ENCODE results near the gene CAPN5.
"Not testable (repeated sequence)": the region's sequence is repeated elsewhere in the genome, so short reads cannot be mapped to it uniquely, and the experiment has no call there.

The CAPN5 gene

DNA sequence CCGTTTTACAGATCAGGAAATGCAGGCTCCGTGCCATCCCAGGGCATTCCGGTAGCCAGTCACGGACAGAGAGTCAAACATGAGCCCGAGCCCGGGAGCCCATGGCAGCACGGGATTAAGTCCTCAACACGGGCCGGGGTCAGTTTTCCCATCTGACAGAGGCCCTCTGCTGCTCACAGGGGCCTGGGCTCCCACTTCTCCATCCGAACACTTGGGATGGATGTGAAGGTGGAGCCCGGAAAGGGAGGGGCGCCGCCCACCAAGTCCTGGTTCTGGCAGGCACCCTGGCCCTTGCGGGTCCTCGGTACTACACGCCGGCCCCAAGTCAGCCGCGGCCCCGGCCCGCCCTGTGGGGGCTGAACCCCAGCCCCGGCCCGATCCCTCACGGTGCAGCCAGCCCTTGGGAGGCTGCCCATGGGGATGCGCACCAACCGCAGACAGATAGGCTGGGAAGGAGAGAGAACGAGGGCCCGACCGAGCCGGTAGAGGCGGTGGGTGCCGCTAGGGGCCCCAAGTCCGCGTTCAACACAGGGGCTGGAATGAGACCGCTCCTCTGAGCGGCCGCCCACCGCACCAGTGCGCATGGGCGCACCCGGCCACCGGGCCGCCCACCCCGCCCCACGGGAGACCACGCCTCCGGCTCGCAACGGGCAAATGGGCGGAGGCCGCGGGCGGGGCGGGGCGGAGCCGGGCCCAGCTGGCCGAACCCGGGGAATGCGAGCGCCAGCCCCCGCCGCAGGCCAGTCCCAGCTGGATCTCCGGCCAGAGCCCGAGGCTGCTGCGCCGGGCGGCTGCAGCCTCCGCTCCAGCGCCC is at the start of gene CAPN5:
Gene CAPN5 (plus strand): TSS at position 743 of the 814 bp plus-strand sequence. CDS start 17,916 bp downstream, outside the sequence.
- peak; percentile 49 to 63 for DNase-seq

DNA sequence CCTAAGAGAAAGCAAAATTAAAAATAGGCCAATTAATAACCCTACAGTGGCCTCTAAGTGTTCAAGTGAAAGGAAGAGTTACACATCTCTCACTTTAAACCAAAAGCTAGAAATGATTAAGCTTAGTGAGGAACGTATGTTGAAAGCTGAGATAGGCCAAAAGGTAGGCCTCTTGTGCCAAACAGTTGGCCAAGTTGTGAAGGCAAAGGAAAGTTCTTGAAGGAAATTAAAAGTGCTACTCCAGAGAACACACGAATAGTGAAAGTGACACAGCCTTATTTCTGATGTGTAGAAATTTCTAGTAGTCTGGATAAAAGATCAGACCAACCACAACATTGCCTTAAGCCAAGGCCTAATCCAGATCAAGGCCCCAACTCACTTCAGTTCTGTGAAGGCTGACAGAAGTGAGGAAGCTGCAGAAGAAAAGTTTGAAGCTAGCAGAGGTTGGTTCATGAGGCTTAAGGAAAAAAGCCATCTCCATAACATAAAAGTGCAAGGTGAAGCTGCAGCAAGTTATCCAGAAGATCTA is 48.3 kb upstream of the CAPN5 start:
- DNase-seq: not testable (repeated sequence)

DNA sequence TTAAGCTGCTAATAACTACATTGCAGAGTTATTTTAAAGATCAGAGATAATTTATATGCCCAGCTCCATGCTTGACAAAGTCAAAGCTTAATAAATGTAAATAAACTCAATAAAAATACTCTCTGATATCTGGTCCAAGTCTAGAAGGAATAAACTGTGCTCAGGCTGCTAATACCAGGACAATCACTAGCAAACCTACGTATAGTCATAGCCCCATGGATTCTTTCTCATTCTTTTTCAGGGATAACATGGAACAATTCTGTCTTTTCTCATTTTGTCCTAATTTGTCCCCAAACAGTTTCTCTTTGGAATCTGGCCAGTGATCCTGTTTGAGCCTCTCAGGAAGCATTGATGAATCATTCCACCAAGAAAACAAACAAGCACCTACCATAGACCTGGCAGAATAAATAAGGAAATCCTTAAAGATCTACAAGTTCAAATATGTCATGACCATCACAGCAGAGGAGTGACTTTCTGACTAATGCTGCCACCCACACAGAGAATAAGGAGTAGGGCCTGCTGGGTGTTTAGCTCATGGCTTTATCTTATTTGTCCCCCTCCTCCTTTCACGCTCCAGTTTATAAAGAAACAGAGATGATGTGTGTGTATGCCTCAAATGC is 46.7 kb upstream of the CAPN5 start:
- no peak for DNase-seq

DNA sequence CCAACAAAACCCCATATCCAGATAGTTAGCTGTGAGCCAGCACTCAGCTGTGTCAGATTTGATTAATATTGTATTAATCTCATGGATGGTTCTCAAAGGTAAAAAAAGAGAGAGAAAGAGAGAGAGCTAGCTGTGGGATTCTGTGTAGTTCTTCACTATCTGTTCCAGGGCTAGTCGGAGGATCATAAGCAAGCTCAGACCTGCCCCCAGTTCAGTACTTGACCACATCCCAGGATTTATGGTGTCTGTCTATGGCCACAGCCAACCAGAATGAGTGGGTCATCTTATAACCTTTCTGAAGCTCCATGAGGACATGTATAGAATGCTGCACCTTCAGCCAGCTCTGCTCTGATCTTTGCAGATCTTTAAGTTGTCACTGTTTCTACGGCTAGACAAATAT is 46.0 kb upstream of the CAPN5 start:
- DNase-seq: no peak

DNA sequence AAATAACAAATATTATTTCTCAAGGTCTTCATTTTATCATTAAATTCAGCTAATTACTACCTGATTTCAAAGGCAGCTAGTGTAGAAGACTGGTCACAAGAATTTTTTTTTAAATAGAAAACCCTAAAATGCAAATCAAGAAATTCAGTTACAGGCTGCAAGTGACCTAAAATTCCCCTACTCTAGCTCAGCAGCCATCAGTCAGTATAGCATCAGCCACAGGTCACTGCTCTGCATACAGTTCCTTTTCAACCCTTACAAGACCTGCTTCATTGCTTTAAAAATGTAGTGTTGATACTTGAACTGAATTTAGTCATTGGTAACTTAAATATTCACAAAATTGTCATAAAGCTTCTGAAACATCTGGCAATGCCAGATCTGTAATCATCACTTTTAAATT is 42.0 kb upstream of the CAPN5 start:
- no peak for DNase-seq

DNA sequence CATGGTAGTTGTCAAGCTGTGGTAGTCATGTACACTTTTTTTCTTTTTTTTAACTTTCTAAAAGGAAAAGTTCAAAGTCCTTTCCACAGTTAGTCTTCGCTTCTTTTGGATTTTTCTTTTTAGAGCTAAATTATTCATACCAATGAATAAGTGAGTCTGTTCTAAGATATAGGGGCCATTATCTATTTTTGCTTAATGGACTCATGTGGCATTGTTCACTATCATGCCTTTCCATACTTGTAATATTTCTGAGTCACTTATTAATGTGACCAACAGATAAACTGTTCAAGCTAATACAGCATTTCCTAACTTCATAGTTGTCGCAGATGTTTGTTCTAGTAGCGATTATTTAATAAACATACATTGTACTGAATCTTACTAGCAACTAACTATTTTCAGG is 40.5 kb upstream of the CAPN5 start:
- DNase-seq: no peak

DNA sequence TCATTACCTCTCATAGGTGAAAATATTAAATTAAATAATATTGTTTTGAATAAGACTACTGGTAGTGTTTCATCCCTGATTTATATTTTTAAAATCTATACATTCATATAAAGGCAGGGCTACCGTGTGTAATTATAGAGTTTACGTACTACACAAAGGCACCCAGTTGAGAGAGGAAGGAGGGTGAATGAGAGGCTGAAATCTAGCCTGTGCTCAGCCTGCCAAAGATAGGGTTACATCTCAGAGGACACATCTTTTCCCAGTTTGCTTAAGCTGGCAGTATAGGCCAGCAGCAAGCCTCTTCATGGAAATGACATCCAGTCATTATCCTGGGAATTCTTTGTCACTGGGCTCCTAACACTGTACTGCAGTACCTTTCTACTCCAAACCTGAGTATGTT is 40.0 kb upstream of the CAPN5 start:
- DNase-seq: no peak

DNA sequence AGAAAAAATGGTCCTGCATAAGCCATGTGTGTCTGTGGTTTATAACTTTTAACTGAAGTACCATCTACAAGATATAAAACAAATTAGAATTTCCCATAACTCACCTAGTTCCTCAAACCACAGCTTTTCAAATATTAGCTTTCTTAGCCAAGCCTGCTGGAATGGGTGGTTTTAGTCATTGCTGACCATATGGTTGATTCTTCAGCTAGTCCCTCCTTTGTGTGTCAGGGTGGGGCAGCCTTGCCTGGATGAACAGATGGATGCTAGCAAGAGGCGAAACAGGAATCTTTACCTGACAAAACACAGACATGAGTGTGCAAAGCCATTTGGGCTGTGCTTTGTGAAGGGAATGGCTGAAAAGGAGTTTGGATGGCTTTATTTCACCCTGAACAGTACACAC is 39.5 kb upstream of the CAPN5 start:
- DNase-seq: peak; percentile 80 to 82

DNA sequence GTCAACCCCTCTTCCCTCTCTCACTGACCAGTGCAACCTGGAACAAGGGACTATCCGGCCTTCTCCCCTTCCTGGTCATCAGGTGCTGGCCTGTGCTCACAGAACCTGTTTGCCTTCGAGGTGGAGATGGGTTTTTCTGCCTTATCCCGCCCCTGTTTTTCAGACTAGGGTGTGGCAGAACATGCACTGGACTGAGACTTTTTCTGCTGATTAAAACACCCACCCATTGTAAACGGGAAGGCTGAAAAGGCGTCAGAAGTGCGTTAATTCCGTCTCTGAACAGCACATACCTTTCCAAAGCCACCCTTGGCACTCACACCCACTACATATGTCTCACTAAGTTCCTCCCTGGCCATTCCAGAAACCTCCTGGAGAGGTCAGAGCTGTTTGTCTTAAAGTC is 36.9 kb upstream of the CAPN5 start:
- no peak for DNase-seq

DNA sequence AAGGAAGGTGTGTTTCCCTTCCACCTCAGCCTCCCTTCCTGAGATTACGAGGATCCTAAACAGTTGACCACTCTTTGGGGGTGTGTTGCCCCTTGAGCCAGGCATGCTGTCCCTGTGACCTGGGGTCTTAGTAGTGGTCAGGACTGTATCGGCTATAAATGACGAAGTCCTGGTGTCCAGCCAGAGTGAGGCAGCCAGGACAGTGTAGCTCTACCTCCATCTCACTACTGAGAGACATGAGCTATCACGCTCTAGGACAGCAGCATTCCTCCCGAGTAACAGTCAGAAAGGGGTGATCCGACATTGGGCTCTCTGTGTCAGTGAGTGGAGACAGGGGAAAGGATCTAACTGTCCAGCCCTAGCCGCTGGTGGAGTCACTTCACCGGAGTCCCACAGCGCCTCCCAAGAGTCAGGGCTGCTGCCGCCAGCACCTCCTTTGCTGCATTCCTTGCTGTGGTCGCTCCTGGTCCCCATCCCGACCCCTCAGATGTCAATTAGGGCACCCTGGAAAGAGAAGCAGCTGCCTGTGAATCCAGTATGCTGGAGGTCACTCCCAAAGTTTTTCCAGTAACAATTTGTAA is 35.8 kb upstream of the CAPN5 start:
- DNase-seq: no peak

DNA sequence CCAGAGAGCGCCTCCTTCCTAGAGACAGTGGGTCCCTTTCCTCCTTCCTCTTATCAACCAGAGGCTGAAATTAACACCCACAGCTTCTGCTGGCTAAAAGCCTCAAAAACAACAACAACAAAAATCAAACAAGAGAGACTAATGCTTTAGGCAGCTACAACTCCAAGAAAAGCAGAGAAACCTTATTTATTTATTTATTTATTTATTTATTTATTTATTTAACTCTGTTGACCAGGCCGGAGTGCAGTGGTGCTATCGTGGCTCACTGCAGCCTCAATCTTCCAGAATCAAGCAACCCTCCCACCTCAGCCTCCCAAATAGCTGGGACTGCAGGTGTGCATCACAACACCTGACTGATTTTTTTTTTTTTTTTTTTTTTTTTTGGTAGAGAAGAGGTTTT is 35.2 kb upstream of the CAPN5 start:
- DNase-seq: no peak

DNA sequence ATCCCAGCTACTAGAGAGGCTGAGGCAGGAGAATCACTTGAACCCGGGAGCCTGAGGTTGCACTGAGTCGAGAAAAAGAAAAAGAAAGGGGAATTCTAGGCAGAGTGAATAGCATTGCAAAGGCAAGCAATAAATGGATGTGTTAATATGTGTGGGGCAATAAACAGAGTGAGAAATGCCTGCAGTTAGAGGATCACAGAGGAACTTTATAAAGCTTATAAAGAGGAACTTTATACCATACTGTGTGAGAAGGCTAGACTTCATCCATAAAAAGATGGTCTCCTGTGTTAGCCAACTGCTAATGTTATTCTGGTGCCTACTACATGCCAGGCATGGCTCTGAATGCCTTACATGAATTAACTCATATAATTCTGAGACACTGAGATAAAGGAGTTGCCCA is 31.7 kb upstream of the CAPN5 start:
- no peak for DNase-seq

DNA sequence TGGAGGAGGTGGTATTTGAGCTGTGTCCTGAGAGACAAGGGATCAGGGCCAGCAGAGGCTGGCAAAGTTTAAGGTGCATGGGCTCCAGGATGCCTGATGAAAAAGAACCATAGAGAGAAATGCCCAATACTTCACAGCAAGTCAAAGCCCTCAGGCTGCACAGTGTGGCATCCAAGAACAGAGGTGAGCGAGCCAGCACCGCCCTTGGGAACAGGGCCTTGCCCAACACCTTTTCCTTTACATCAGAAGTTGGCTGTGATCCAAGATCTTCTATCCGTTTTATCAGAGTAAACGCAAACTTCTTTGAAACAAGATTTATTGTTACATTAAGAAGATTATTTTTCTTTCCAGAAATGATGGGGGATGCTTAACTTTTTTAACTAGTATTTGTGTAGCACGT is 31.2 kb upstream of the CAPN5 start:
- DNase-seq: no peak

DNA sequence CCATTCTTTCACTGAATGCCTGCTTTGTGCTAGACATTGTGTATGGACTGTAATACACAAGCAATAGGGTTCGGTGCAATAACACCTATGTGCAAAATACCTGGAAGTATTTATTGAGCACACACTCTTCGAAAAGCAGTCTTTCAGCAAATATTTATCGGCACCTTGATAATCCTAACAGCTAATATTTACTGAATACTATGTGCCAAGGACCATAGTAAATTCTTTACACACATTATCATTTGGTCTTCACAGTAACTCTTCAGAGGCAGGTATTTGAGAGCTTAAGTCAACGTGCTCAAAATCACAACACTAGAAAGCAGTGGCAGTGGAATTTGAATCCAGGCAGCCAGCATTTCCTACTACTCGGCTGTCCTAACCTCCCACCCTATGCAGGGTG is 30.4 kb upstream of the CAPN5 start:
- DNase-seq: no peak

DNA sequence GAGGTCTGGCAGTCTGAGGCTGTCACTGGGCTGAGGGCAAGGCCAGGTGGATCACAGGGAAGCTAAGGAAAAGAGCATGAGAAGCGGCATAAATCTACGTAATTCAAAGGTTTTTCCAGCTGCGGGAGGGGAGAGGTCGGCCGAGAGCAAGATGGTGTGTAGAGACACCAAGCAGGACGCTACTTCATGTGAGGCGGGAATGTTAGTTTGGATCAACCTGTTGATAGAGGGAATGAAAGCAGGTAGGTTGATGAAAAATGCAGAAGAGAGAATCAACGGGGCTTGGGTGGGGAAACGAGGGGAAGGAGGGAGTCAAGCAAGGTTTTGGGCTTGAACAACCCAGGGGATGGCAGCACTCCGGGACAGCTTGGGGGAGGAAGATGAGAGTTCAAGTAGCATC is 29.7 kb upstream of the CAPN5 start:
- no peak for DNase-seq

DNA sequence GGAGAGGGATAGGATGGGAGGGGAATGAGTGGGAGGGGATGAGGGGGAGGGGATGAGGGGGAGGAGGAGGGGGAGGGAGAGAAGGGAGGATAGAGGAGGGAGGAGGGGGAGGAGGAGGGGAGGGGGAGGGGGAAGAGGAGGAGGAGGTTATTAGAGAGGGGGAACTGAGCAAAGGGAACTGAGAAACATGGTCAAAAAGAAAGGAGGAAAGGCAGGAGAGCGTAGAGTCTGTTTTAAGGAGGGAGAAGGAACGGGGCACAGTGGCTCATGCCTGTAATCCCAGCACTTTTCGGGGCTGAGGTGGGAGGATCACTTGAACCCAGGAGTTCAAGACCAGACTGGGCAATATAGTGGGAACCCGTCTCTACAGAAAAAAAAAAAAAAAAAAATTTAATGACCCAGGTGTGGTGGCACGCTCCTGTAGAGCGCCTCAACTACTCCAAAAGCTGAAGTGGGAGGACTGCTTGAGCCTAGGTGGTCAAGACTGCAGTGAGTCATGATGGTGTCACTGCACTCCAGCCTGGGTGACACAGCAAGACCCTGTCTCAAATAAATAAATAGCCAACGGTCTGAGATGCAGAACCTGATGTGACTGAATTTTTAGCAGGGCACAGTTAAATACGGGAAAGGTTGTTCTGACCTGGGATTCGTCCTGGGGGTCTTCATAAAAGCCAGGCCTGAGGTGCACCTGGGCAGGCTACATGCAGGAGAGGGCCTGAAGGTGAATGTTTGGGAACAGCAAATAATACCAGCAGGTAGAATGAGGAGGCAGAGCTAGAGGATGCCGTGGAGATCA is 28.5 kb upstream of the CAPN5 start:
- DNase-seq: no peak

DNA sequence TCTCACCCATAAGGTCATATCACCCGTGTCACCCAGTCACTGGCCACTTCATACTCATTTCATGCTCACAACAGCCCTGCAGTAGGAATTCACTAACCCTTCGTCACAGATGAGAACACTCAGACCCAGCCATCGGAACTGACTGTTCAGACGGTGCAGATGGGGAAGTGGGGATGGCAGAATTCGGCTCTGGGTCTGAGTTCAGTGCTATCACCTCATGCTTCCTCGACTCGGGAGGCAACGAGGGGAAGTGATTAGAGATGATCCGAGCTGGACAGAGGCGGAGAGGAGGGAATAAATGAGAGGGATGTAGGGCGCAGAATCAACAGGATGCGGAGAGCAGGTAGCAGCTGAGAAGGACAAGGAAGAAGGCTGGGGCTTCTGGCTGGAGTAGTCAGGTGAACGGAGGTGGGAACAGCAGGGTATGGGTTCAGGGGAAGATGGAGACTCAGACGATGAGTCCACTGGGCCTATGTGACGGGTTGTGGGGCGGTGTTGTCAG is 27.9 kb upstream of the CAPN5 start:
- DNase-seq: no peak

DNA sequence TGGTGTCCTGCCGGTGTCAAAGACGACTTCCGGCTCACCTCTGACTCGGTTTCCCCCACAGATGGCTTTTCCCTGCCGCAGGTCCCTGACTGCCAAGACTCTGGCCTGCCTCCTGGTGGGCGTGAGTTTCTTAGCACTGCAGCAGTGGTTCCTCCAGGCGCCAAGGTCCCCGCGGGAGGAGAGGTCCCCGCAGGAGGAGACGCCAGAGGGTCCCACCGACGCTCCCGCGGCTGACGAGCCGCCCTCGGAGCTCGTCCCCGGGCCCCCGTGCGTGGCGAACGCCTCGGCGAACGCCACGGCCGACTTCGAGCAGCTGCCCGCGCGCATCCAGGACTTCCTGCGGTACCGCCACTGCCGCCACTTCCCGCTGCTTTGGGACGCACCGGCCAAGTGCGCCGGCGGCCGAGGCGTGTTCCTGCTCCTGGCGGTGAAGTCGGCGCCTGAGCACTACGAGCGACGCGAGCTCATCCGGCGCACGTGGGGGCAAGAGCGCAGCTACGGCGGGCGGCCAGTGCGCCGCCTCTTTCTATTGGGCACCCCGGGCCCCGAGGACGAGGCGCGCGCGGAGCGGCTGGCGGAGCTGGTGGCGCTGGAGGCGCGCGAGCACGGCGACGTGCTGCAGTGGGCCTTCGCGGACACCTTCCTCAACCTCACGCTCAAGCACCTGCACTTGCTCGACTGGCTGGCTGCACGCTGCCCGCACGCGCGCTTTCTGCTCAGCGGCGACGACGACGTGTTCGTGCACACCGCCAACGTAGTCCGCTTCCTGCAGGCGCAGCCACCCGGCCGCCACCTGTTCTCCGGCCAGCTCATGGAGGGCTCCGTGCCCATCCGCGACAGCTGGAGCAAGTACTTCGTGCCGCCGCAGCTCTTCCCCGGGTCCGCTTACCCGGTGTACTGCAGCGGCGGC is 27.0 kb upstream of the CAPN5 start:
- DNase-seq: no peak

DNA sequence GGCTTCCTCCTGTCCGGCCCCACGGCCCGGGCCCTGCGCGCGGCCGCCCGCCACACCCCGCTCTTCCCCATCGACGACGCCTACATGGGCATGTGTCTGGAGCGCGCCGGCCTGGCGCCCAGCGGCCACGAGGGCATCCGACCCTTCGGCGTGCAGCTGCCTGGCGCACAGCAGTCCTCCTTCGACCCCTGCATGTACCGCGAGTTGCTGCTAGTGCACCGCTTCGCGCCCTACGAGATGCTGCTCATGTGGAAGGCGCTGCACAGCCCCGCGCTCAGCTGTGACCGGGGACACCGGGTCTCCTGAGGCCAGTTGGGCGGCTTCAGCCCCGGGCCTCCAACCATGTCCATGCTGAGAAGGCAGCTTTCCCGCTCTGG is 26.4 kb upstream of the CAPN5 start:
- no peak for DNase-seq

DNA sequence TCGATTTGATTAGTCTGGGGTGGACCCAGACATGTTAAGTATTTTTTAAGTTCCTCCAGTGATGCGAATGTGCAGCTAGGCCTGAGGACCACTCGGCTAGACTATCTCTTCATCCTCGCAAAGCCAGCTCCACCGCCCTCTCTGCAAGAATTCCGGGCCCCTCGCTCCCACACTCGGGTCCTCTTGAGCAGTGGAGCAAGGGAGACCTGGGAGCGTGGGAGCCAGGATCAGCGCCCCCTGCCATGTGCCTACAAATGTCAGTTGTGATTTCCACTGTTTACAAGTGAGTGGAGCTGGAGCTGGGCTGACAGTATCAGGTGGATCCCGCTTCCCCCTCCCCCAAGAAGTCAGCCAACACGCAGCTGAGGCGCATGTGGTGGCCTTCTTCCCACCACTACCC is 25.9 kb upstream of the CAPN5 start:
- DNase-seq: no peak

DNA sequence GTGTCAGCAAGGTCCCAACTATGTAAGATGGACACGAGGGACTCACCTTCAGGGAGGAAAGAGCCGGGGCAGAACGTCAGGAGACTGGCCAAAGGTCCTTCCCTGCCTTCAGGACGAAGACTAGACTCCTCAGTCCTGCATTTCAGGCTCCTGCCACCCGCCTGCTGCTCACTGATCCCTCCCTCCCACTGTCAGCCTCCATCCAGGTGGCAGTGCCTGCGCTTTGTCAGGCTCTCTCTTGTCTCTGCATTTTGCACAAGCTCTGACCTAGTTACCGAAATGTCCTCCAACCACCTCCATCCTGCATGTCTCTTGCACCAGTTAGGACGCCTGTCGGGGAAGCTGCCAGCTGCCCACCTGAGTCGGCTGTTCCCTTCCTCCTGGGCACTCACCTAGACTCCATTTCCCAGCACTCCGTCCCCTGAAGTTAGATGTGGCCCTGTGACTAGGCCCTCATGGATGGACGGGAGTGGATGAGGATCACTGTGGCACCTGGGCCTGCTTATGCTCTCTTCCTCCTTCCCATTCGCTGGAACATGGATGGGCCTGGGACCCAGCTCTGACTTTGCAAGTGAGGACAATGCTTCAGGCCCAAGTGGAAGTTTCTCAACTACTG is 24.6 kb upstream of the CAPN5 start:
- no peak for DNase-seq

DNA sequence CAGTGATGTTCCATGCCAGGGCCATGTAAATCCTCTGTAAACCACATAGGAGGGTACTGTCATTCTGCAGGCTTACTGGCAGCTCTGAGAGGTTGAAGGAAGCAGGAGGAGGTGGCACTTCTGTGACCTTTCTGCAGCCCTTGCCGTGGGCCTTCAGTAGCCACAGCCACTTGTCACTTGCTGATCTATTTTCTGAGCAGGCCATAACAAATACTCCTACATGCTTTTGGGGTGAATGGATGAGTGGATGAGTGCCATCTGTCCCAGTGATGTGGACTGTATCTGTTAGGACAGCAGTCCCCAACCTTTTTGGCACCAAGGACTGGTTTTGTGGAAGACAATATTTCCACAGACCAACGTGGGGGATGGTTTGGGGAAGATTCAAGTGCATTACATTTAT is 22.4 kb upstream of the CAPN5 start:
- no peak for DNase-seq
